Small intestine (tissue), 7 donors: ENCODE results near the gene HADHA. TPM values are rescaled to one million over a fixed set of nuclear protein-coding genes. Genes with fewer than 3 reads are reported as not detected.

Experiments used
- DNase-seq, 2 donors: peaks; one replicate each; pipeline versions ENCODE4 v3.0.0 to v3.0.0-alpha.2; 2013
- FAIRE-seq: peaks from 2 replicates; lab custom pipeline; 2012; peaks lifted over from hg19 to GRCh38; lab: Jason Lieb, UNC
- H3K27ac ChIP-seq, 3 donors: one replicate each; pipeline ENCODE4 v1.5.1; 2013; ENCODE audit warnings: low read length in 2 of 3, mild to moderate bottlenecking in 2 of 3, control low read depth in 1 of 3, inconsistent platforms in 1 of 3, low read depth in 1 of 3, moderate library complexity in 1 of 3
- H3K27me3 ChIP-seq, 3 donors: one replicate each; pipeline ENCODE4 v1.6.1; 2013; ENCODE audit warnings: low read length in 3 of 3, inconsistent platforms in 1 of 3; ENCODE audit not compliant: control insufficient read depth in 3 of 3, insufficient read depth in 3 of 3
- H3K36me3 ChIP-seq, 3 donors: one replicate each; pipeline ENCODE4 v1.6.1; 2013; ENCODE audit warnings: low read length in 3 of 3, inconsistent platforms in 1 of 3, low read depth in 1 of 3, mild to moderate bottlenecking in 1 of 3, moderate library complexity in 1 of 3; ENCODE audit not compliant: control insufficient read depth in 3 of 3, insufficient read depth in 2 of 3
- H3K4me1 ChIP-seq, 3 donors: one replicate each; pipeline ENCODE4 v1.6.1; 2013; ENCODE audit warnings: low read length in 2 of 3, inconsistent platforms in 1 of 3, low read depth in 1 of 3, mild to moderate bottlenecking in 1 of 3, moderate library complexity in 1 of 3; ENCODE audit not compliant: control insufficient read depth in 3 of 3, insufficient read depth in 2 of 3
- H3K4me3 ChIP-seq, 3 donors: one replicate each; pipeline ENCODE4 v1.5.1; 2013; ENCODE audit warnings: low read length in 3 of 3, control low read depth in 1 of 3, inconsistent platforms in 1 of 3, low read depth in 1 of 3, mild to moderate bottlenecking in 1 of 3, moderate library complexity in 1 of 3
- H3K9me3 ChIP-seq, 2 donors: one replicate each; pipeline ENCODE4 v1.6.1; 2013; ENCODE audit warnings: low read depth in 1 of 2, low read length in 1 of 2; ENCODE audit not compliant: control insufficient read depth in 2 of 2, insufficient read depth in 1 of 2
- WGBS, 3 donors: extraction: QIAGEN DNeasy Blood & Tissue Kit; methylation state at CpG; one replicate each; pipeline ENCODE4 v1.1.7; 2013; 5-methylcytosine and 5-hydroxymethylcytosine counted together
- polyA plus RNA-seq, 4 donors: library from polyadenylated mRNA; stranded (reverse) in 3 of 4; unstranded in 1 of 4; fragments of 200-250 nt in 3 of 4; fragments of 120-200 nt in 1 of 4; gene quantifications; one replicate each; pipeline versions ENCODE4 v1.2.1 to v1.2.3, GENCODE V29; 2013
- donor health status: healthy with polysubstance abuse.
- donor health status: control.
- donor health status: control.
- donor health status: Bipolar disorder and iron deficiency.
- donor health status: healthy.

Gene HADHA
- polyA plus RNA-seq, 4 donors: 145 to 217 (median 189) TPM

- peaks cover 7 to 21% (median 9%) of the 10 kb centered on the region in 3 donors for H3K4me1 ChIP-seq
- no peak overlapping the region for H3K4me3 ChIP-seq
- H3K9me3 ChIP-seq: no peaks in the 10 kb centered on the region
- H3K27me3 ChIP-seq: no peaks in the 10 kb centered on the region
- peaks cover 0 to 11% (median under 1%) of the 10 kb centered on the region in 3 donors for H3K36me3 ChIP-seq
- 35 to 68% (median 44%) methylated on average over 6 of the region's 6 CpGs for WGBS, 3 donors
- FAIRE-seq (no peak), DNase-seq (no peak)
- H3K27ac ChIP-seq: peak overlapping the region in 1 of 3 donors; percentile 30
Observed at GRCh38 chr2:26241928-26242436, 2.5 kb downstream of the HADHA start.

- no peaks in the 10 kb centered on the region for H3K27me3 ChIP-seq
- peaks cover 7 to 17% (median 9%) of the 10 kb centered on the region in 3 donors for H3K4me1 ChIP-seq
- FAIRE-seq (no peak), DNase-seq (peak; percentile 38 to 58)
- no peak overlapping the region for H3K4me3 ChIP-seq
- H3K9me3 ChIP-seq: no peaks in the 10 kb centered on the region
- WGBS, 3 donors: 43 to 76% (median 63%) methylated on average over 4 of the region's 4 CpGs
- no peak overlapping the region for H3K27ac ChIP-seq
- H3K36me3 ChIP-seq: peaks cover 10 to 31% (median 11%) of the 10 kb centered on the region in 3 donors
Observed at GRCh38 chr2:26238311-26238958, 6.0 kb downstream of the HADHA start.

- WGBS, 3 donors: 69 to 96% (median 87%) methylated on average over 1 of the region's 1 CpG
- Histone ChIP-seq H3K36me3 (peaks cover 11 to 34% (median 15%) of the 10 kb centered on the region in 3 donors), H3K4me3 (no peak overlapping the region), H3K27me3 (no peaks in the 10 kb centered on the region), H3K27ac (no peak overlapping the region), H3K9me3 (no peaks in the 10 kb centered on the region), H3K4me1 (peaks cover 7 to 17% (median 9%) of the 10 kb centered on the region in 3 donors)
- FAIRE-seq (no peak), DNase-seq (no peak)
Observed at GRCh38 chr2:26237868-26238267, 6.6 kb downstream of the HADHA start.

- Histone ChIP-seq H3K4me3 (no peak overlapping the region), H3K9me3 (no peaks in the 10 kb centered on the region), H3K27me3 (no peaks in the 10 kb centered on the region), H3K4me1 (peaks cover 6 to 9% (median 6%) of the 10 kb centered on the region in 3 donors), H3K36me3 (peaks cover 20 to 46% (median 27%) of the 10 kb centered on the region in 3 donors), H3K27ac (no peak overlapping the region)
- FAIRE-seq: no peak
- DNase-seq: peak in 1 of 2 donors; percentile 38
- 43 to 80% (median 71%) methylated on average over 9 of the region's 9 CpGs for WGBS, 3 donors
Observed at GRCh38 chr2:26235089-26235488, 9.3 kb downstream of the HADHA start.

GRCh38 chr2:26230806-26231205, 13.6 kb downstream of the HADHA start:
- Histone ChIP-seq H3K4me1 (no peaks in the 10 kb centered on the region), H3K27me3 (no peaks in the 10 kb centered on the region), H3K36me3 (peaks cover 21 to 59% (median 26%) of the 10 kb centered on the region in 3 donors), H3K4me3 (no peak overlapping the region), H3K9me3 (no peaks in the 10 kb centered on the region), H3K27ac (no peak overlapping the region)
- WGBS, 3 donors: 98 to 100% (median 98%) methylated on average over 2 of the region's 2 CpGs
- DNase-seq (no peak), FAIRE-seq (no peak)

- Histone ChIP-seq H3K36me3 (peaks cover 21 to 57% (median 26%) of the 10 kb centered on the region in 3 donors), H3K4me1 (no peaks in the 10 kb centered on the region), H3K27me3 (no peaks in the 10 kb centered on the region), H3K4me3 (no peak overlapping the region), H3K9me3 (no peaks in the 10 kb centered on the region), H3K27ac (no peak overlapping the region)
- WGBS, 3 donors: 96 to 99% (median 96%) methylated on average over 3 of the region's 3 CpGs
- no peak for FAIRE-seq
- no peak for DNase-seq
Observed at GRCh38 chr2:26229595-26229994, 14.8 kb downstream of the HADHA start.

GRCh38 chr2:26224095-26224494, 20.3 kb downstream of the HADHA start:
- Histone ChIP-seq H3K4me3 (no peak overlapping the region), H3K27me3 (no peaks in the 10 kb centered on the region), H3K36me3 (peaks cover 3 to 45% (median 11%) of the 10 kb centered on the region in 3 donors), H3K27ac (no peak overlapping the region), H3K4me1 (no peaks in the 10 kb centered on the region), H3K9me3 (no peaks in the 10 kb centered on the region)
- no peak for DNase-seq
- no peak for FAIRE-seq
- 69 to 80% (median 70%) methylated on average over 2 of the region's 2 CpGs for WGBS, 3 donors

- Histone ChIP-seq H3K27me3 (no peaks in the 10 kb centered on the region), H3K27ac (no peak overlapping the region), H3K9me3 (peaks cover 0 to 5% of the 10 kb centered on the region in 2 donors), H3K36me3 (peaks cover 3 to 42% (median 6%) of the 10 kb centered on the region in 3 donors), H3K4me3 (no peak overlapping the region), H3K4me1 (no peaks in the 10 kb centered on the region)
- no peak for FAIRE-seq
- WGBS, 3 donors: 89 to 92% (median 92%) methylated on average over 1 of the region's 1 CpG
- no peak for DNase-seq
Observed at GRCh38 chr2:26223018-26223417, 21.4 kb downstream of the HADHA start.
